Tibial nerve (tissue), 4 donors: ENCODE measurements around the gene ITIH4.

ENCODE experiments used
- EP300 ChIP-seq, 2 donors: sonication (generic); formaldehyde crosslinking; IDR thresholded peaks; one replicate each; pipeline ENCODE4 v1.6.1; 2017; ENCODE audit warnings: antibody characterized with exemption in 2 of 2, mild to moderate bottlenecking in 1 of 2
- TF ChIP-seq, protein P1 (sequence below), 5 experiments: fragments of 200-600 bp in 3 of 5; fragments of 450-650 bp in 2 of 5; sonication (generic) in 3 of 5; IDR thresholded peaks; one replicate each; pipeline ENCODE4 v1.5.1; 2016 to 2019; ENCODE audit warnings: antibody characterized with exemption in 5 of 5, mild to moderate bottlenecking in 3 of 5, moderate library complexity in 2 of 5

DNA sequence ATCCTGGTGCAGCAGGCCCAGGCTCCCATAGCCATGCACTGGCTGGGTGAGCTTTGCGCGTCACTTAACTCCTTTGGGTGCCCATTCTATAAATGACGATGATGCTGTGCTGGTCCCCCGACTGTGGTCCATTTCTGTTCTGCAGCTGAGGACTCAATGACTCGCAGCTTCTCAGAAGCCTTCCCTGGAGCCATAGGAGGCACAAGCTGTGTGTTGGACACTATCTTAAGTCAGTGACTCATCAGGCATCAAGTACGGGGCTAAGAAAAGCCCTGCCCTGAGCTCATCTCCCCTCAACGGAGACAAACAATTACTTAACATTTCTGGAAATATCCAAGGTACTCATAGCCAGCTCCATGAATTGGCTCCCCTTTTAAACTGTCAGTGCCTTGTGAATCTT, 18.1 kb upstream of the ITIH4 start:
- no peak for TF ChIP-seq EP300 (IDR thresholded peaks at IDR 0.05)
- TF ChIP-seq, protein P1, sequence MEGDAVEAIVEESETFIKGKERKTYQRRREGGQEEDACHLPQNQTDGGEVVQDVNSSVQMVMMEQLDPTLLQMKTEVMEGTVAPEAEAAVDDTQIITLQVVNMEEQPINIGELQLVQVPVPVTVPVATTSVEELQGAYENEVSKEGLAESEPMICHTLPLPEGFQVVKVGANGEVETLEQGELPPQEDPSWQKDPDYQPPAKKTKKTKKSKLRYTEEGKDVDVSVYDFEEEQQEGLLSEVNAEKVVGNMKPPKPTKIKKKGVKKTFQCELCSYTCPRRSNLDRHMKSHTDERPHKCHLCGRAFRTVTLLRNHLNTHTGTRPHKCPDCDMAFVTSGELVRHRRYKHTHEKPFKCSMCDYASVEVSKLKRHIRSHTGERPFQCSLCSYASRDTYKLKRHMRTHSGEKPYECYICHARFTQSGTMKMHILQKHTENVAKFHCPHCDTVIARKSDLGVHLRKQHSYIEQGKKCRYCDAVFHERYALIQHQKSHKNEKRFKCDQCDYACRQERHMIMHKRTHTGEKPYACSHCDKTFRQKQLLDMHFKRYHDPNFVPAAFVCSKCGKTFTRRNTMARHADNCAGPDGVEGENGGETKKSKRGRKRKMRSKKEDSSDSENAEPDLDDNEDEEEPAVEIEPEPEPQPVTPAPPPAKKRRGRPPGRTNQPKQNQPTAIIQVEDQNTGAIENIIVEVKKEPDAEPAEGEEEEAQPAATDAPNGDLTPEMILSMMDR (IDR thresholded peaks at IDR 0.05), result no peak
